Hepatocyte (in vitro differentiated cells): ENCODE measurements around the gene RNASE2. TPM values are rescaled to one million over a fixed set of nuclear protein-coding genes. Genes with fewer than 3 reads are reported as not detected.
"Not testable (repeated sequence)": the region's sequence is repeated elsewhere in the genome, so short reads cannot be mapped to it uniquely, and the experiment has no call there.

Experiments used
- DNase-seq: peaks from one replicate; pipeline ENCODE4 v3.0.0-alpha.2; 2016; ENCODE audit warnings: low spot score
- H2AFZ ChIP-seq: fragments of 200-600 bp; sonication (generic); 2 replicates; pipeline ENCODE4 v1.6.0; 2016; ENCODE audit warnings: antibody characterized with exemption, mild to moderate bottlenecking
- H3K27ac ChIP-seq: fragments of 200-600 bp; sonication (generic); 2 replicates; pipeline ENCODE4 v1.5.1; 2016; ENCODE audit warnings: mild to moderate bottlenecking
- H3K27me3 ChIP-seq: fragments of 200-600 bp; sonication (generic); 2 replicates; pipeline ENCODE4 v1.6.1; 2016
- H3K36me3 ChIP-seq: fragments of 200-600 bp; sonication (generic); replicated peaks from 2 replicates; pipeline ENCODE4 v1.5.1; 2016; ENCODE audit warnings: low read depth; ENCODE audit not compliant: insufficient read depth
- H3K4me1 ChIP-seq: fragments of 200-600 bp; sonication (generic); 2 replicates; pipeline ENCODE4 v1.5.1; 2016; ENCODE audit warnings: mild to moderate bottlenecking, moderate library complexity; ENCODE audit not compliant: insufficient read depth
- H3K4me2 ChIP-seq: fragments of 200-600 bp; sonication (generic); 2 replicates; pipeline ENCODE4 v1.6.0; 2016
- H3K4me3 ChIP-seq: fragments of 200-600 bp; sonication (generic); 2 replicates; pipeline ENCODE4 v1.5.1; 2016; ENCODE audit warnings: mild to moderate bottlenecking
- H3K79me2 ChIP-seq: fragments of 200-600 bp; sonication (generic); 2 replicates; pipeline ENCODE4 v1.6.0; 2017; ENCODE audit warnings: mild to moderate bottlenecking
- H3K9me2 ChIP-seq: fragments of 200-600 bp; sonication (generic); replicated peaks from 2 replicates; pipeline ENCODE4 v1.6.0; 2017; ENCODE audit warnings: mild to moderate bottlenecking; ENCODE audit not compliant: insufficient read depth
- H3K9me3 ChIP-seq: fragments of 200-600 bp; sonication (generic); 2 replicates; pipeline ENCODE4 v1.5.1; 2016; ENCODE audit warnings: low read depth, mild to moderate bottlenecking
- H4K20me1 ChIP-seq: fragments of 200-600 bp; sonication (generic); 2 replicates; pipeline ENCODE4 v1.6.0; 2016; ENCODE audit warnings: mild to moderate bottlenecking; ENCODE audit not compliant: insufficient read depth, poor library complexity, severe bottlenecking
- EZH2 ChIP-seq: fragments of 200-600 bp; sonication (generic); IDR thresholded peaks from 2 replicates; pipeline ENCODE4 v1.6.1; 2016; ENCODE audit warnings: antibody characterized with exemption, mild to moderate bottlenecking, borderline replicate concordance
- EZH2phosphoT487 ChIP-seq: fragments of 200-600 bp; sonication (generic); IDR thresholded peaks from one replicate; pipeline ENCODE4 v1.6.1; 2018; ENCODE audit warnings: antibody characterized with exemption, mild to moderate bottlenecking, low read depth, moderate library complexity; ENCODE audit not compliant: unreplicated experiment, severe bottlenecking
- WGBS: methylation state at CpG from one replicate; pipeline ENCODE4 v1.1.6; 2016; ENCODE audit warnings: low lambda C conversion rate; ENCODE audit errors: missing lambda C conversion rate; 5-methylcytosine and 5-hydroxymethylcytosine counted together
- polyA plus RNA-seq: library from polyadenylated mRNA; unstranded; fragments of >200 nt; fragmentation: Nextera tagmentation; extraction: Ambion mirVana; gene quantifications from 2 replicates; pipeline ENCODE4 v1.2.1, GENCODE V29; 2016
- total RNA-seq: library from RNA; depleted of rRNA; stranded (reverse); fragments of >200 nt; gene quantifications from 2 replicates; pipeline ENCODE4 v1.2.3, GENCODE V29; 2014
- TF ChIP-seq, protein P1 (sequence below): fragments of 200-600 bp; sonication (generic); IDR thresholded peaks from 2 replicates; pipeline ENCODE4 v1.5.1; 2016; ENCODE audit warnings: antibody characterized with exemption, mild to moderate bottlenecking; ENCODE audit not compliant: poor library complexity

Gene RNASE2
- total and polyA plus RNA-seq, 2 experiments from 2014 or later, result 1.6 to 8.9 TPM

DNA sequence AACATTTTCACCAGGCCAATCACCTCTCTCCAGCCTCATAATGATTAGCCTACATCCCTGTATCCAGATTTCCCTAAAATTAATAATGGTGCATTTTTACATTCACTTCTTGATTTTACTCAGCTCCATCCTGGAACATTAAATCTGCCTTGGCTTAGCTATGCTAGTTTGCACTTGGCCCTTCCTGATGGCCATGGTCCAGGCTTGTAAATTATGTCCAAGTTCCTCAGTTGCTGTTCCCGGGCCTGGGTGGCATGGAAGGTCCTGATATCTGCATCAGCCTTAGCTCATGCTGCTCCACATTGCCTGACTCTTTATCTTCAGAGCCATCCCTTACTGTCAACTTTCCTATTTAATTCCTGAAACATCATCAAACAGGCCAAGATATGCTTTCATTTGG is 23.4 kb downstream of the RNASE2 start:
- no peaks in the 10 kb centered on the region for H3K9me2 ChIP-seq
- DNase-seq, result no peak
- H3K4me2 ChIP-seq, result no peak overlapping the region
- H2AFZ ChIP-seq, result no peak overlapping the region
- no peaks in the 10 kb centered on the region for H3K79me2 ChIP-seq
- no peak for TF ChIP-seq EZH2phosphoT487
- TF ChIP-seq, protein P1, sequence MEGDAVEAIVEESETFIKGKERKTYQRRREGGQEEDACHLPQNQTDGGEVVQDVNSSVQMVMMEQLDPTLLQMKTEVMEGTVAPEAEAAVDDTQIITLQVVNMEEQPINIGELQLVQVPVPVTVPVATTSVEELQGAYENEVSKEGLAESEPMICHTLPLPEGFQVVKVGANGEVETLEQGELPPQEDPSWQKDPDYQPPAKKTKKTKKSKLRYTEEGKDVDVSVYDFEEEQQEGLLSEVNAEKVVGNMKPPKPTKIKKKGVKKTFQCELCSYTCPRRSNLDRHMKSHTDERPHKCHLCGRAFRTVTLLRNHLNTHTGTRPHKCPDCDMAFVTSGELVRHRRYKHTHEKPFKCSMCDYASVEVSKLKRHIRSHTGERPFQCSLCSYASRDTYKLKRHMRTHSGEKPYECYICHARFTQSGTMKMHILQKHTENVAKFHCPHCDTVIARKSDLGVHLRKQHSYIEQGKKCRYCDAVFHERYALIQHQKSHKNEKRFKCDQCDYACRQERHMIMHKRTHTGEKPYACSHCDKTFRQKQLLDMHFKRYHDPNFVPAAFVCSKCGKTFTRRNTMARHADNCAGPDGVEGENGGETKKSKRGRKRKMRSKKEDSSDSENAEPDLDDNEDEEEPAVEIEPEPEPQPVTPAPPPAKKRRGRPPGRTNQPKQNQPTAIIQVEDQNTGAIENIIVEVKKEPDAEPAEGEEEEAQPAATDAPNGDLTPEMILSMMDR, result no peak
- no peak for TF ChIP-seq EZH2
- no peaks in the 10 kb centered on the region for H3K36me3 ChIP-seq
- no peaks in the 10 kb centered on the region for H3K27me3 ChIP-seq
- H3K4me3 ChIP-seq, result no peak overlapping the region
- no peak overlapping the region for H3K27ac ChIP-seq
- 75% methylated on average over 1 of the region's 1 CpG for WGBS
- H4K20me1 ChIP-seq, result no peaks in the 10 kb centered on the region
- H3K9me3 ChIP-seq, result no peaks in the 10 kb centered on the region
- peaks cover 15% of the 10 kb centered on the region for H3K4me1 ChIP-seq

DNA sequence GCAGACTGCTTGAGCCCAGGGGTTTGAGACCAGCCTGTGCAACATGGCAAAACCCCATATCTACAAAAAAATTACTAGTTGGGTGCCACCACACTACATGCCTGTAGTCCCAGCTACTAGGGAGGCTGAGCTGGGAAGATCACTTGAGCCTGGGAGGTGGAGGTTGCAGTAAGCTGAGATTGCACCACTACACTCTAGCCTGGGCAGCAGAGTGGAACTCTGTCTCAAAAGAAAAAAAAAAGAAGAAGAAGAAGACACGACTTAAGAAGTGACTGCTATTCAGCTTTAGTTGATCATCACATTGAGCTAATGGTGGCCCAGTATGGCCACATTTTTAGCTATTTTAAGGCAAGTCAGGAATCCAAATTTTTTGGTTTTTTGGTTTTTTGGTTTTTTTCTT is 25.6 kb downstream of the RNASE2 start:
- Histone ChIP-seq H2AFZ (no peak overlapping the region), H3K79me2 (no peaks in the 10 kb centered on the region), H3K4me3 (no peak overlapping the region), H3K36me3 (no peaks in the 10 kb centered on the region), H3K9me2 (no peaks in the 10 kb centered on the region), H3K27ac (no peak overlapping the region), H4K20me1 (no peaks in the 10 kb centered on the region), H3K9me3 (no peaks in the 10 kb centered on the region), H3K4me2 (no peak overlapping the region), H3K4me1 (peaks cover 4% of the 10 kb centered on the region), H3K27me3 (no peaks in the 10 kb centered on the region)
- WGBS, result 85% methylated on average over 1 of the region's 1 CpG
- DNase-seq, result no peak
- TF ChIP-seq, protein P1, result no peak
- TF ChIP-seq EZH2, result no peak
- TF ChIP-seq EZH2phosphoT487, result no peak

DNA sequence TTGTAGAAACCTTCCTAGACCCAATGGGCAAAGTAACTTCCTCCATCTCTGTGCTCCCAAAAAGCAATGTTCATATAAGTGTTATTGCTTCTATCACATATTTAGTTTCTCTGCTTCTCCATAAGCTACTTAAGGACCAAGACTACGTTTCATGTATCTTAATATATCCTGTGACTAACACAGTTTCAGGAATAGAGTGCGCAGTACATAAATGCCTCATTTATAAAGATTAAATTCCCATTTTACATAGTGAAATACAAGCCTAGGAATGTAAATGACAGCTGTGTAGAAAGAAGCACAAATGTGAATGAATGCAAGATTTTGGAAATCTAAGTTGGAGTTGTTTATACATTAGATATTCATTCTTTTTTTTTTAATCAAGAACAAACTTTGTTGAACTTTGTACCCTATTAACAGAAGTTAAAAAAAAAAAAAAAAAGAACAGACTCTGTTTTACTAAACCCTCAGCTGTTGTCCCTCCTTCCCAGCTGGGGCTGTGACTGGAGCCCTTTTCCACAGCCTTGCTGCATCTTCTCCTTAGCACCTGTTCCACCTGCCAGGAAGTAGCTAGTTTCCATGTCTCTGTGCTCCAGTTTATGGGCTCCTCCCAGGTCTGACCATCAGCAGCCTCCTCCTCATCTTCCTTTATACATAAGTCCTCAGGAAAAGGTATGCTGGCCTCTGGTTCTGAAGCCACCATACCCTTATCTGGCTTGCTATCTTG is 27.5 kb downstream of the RNASE2 start:
- Histone ChIP-seq H3K4me3 (no peak overlapping the region), H2AFZ (no peak overlapping the region), H3K4me1 (peaks cover 3% of the 10 kb centered on the region), H3K9me3 (no peaks in the 10 kb centered on the region), H3K4me2 (no peak overlapping the region), H3K9me2 (no peaks in the 10 kb centered on the region), H4K20me1 (no peaks in the 10 kb centered on the region), H3K27me3 (no peaks in the 10 kb centered on the region), H3K36me3 (no peaks in the 10 kb centered on the region), H3K79me2 (no peaks in the 10 kb centered on the region), H3K27ac (no peak overlapping the region)
- WGBS, result 86% methylated on average over 2 of the region's 2 CpGs
- no peak for TF ChIP-seq EZH2phosphoT487
- TF ChIP-seq, protein P1, result no peak
- TF ChIP-seq EZH2, result no peak
- no peak for DNase-seq

DNA sequence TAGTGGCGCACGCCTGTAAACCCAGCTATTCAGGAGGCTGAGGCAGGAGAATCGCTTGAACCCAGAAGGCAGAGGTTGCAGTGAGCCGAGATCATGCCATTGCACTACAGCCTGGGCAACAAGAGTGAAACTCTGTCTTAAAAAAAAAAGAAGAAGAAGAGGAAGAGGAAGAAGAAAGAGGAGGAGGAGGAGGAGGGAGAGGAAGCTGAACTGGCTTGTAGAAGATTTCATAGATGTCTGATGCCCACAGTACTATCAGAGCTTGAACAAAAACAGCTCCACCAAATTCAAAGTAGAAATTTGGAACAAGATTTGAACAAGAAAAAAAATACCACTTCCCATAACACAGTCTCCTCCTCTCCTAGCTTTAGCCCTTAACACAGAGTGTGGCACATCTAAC is 30.4 kb downstream of the RNASE2 start:
- DNase-seq, H3K4me1 ChIP-seq, H4K20me1 ChIP-seq, H3K4me2 ChIP-seq, H3K27me3 ChIP-seq, H3K9me3 ChIP-seq, H2AFZ ChIP-seq, H3K4me3 ChIP-seq, H3K9me2 ChIP-seq, H3K79me2 ChIP-seq, H3K36me3 ChIP-seq, H3K27ac ChIP-seq: not testable (repeated sequence)
- WGBS, result 92% methylated on average over 4 of the region's 4 CpGs
